IMR-90 (cell line): ENCODE results near the gene PGF. TPM values are rescaled to one million over a fixed set of nuclear protein-coding genes. Genes with fewer than 3 reads are reported as not detected.
A peak's percentile ranks its signal among the peaks of the same experiment; 100 is the strongest.

Source experiments
- ATAC-seq: fragments of 200-7000 bp; cut with Tn5 transposase; 2 replicates; pipeline ENCODE4 v1.9.1; 2020; ENCODE audit warnings: low read depth, mild to moderate bottlenecking, moderate library complexity
- BruUV-seq: library from RNA; stranded (reverse); fragments of 400-500 nt; replicated peaks from 2 replicates; lab custom pipeline; 2021; lab: Mats Ljungman, UMichigan
- CTCF ChIA-PET: fragments of 300-600 bp; formaldehyde crosslinking; extraction: SDS; loops from one replicate; lab custom pipeline; 2021; ENCODE audit warnings: antibody characterized with exemption; lab: Yijun Ruan, JAX
- POLR2A ChIA-PET: fragments of 300-600 bp; sonication (Branson Sonifier 250); formaldehyde crosslinking; loops from one replicate; lab custom pipeline; 2022; ENCODE audit warnings: antibody characterized with exemption; ENCODE audit not compliant: unreplicated experiment; lab: Charles Lee
- DNase-seq: peaks from one replicate; pipeline ENCODE4 v3.0.0; 2013
- H2AFZ ChIP-seq: replicated peaks from 2 replicates; pipeline ENCODE3; 2013; ENCODE audit warnings: low read length, mild to moderate bottlenecking; ENCODE audit not compliant: poor library complexity
- H2AK5ac ChIP-seq: 2 replicates; pipeline ENCODE4 v1.6.1; 2013; ENCODE audit warnings: low read depth, low read length, inconsistent platforms
- H2AK9ac ChIP-seq: replicated peaks from 2 replicates; pipeline ENCODE3; 2013; ENCODE audit warnings: mild to moderate bottlenecking, low read depth, low read length, moderate library complexity; ENCODE audit not compliant: poor library complexity
- H2BK120ac ChIP-seq: 2 replicates; pipeline ENCODE4 v1.6.1; 2013; ENCODE audit warnings: low read depth, low read length, inconsistent platforms
- H2BK15ac ChIP-seq: 3 replicates; pipeline ENCODE4 v1.6.1; 2013; ENCODE audit warnings: low read depth, low read length, inconsistent platforms
- H2BK20ac ChIP-seq: 2 replicates; pipeline ENCODE4 v1.6.1; 2013; ENCODE audit warnings: low read depth, mild to moderate bottlenecking, inconsistent platforms, low read length, moderate library complexity
- H2BK5ac ChIP-seq: 2 replicates; pipeline ENCODE4 v1.6.1; 2013; ENCODE audit warnings: mild to moderate bottlenecking, low read depth, low read length, inconsistent platforms; ENCODE audit not compliant: poor library complexity, severe bottlenecking
- H3K14ac ChIP-seq: replicated peaks from 2 replicates; pipeline ENCODE4 v1.6.1; 2013; ENCODE audit warnings: low read depth, low read length, inconsistent platforms
- H3K18ac ChIP-seq: 2 replicates; pipeline ENCODE4 v1.6.1; 2013; ENCODE audit warnings: low read depth, low read length, control low read depth
- H3K23ac ChIP-seq: 2 replicates; pipeline ENCODE4 v1.6.1; 2013; ENCODE audit warnings: low read depth, low read length, inconsistent platforms
- H3K27ac ChIP-seq: 2 replicates; pipeline ENCODE4 v1.5.1; 2013; ENCODE audit warnings: mild to moderate bottlenecking, control low read depth, low read length; ENCODE audit not compliant: insufficient read depth
- H3K27me3 ChIP-seq: 2 replicates; pipeline ENCODE4 v1.6.1; 2013; ENCODE audit warnings: low read length; ENCODE audit not compliant: control insufficient read depth, insufficient read depth
- H3K36me3 ChIP-seq: 2 replicates; pipeline ENCODE4 v1.6.1; 2013; ENCODE audit warnings: low read length, mixed read lengths; ENCODE audit not compliant: control insufficient read depth, insufficient read depth
- H3K4ac ChIP-seq: 2 replicates; pipeline ENCODE4 v1.6.1; 2013; ENCODE audit warnings: low read depth, low read length, inconsistent platforms
- H3K4me1 ChIP-seq: 2 replicates; pipeline ENCODE4 v1.6.1; 2013; ENCODE audit warnings: low read length, mixed read lengths; ENCODE audit not compliant: control insufficient read depth, insufficient read depth
- H3K4me2 ChIP-seq: 2 replicates; pipeline ENCODE4 v1.6.1; 2013; ENCODE audit warnings: low read depth, mild to moderate bottlenecking, control low read depth, low read length, moderate library complexity
- H3K4me3 ChIP-seq: 2 replicates; pipeline ENCODE4 v1.5.1; 2013; ENCODE audit warnings: low read depth, mild to moderate bottlenecking, control low read depth, low read length, moderate library complexity; ENCODE audit not compliant: insufficient read depth
- H3K56ac ChIP-seq: 2 replicates; pipeline ENCODE4 v1.6.1; 2013; ENCODE audit warnings: low read length, inconsistent platforms; ENCODE audit not compliant: insufficient read depth; ENCODE audit errors: extremely low read depth
- H3K79me1 ChIP-seq, 2 experiments: 2 replicates each; pipeline ENCODE4 v1.6.1; 2013; ENCODE audit warnings: low read length in 2 of 2, inconsistent platforms in 1 of 2, low read depth in 1 of 2
- H3K9ac ChIP-seq: 2 replicates; pipeline ENCODE4 v1.6.1; 2013; ENCODE audit warnings: low read depth, low read length, control low read depth
- H3K9me1 ChIP-seq: 2 replicates; pipeline ENCODE4 v1.6.1; 2013; ENCODE audit warnings: low read length, inconsistent platforms; ENCODE audit not compliant: insufficient read depth
- H3K9me3 ChIP-seq: 2 replicates; pipeline ENCODE4 v1.6.1; 2013; ENCODE audit warnings: low read length; ENCODE audit not compliant: control insufficient read depth, insufficient read depth
- H4K20me1 ChIP-seq: 2 replicates; pipeline ENCODE4 v1.6.1; 2013; ENCODE audit warnings: low read length, inconsistent platforms; ENCODE audit not compliant: insufficient read depth
- H4K5ac ChIP-seq: 2 replicates; pipeline ENCODE4 v1.6.1; 2013; ENCODE audit warnings: mild to moderate bottlenecking, low read depth, low read length, control low read depth
- H4K8ac ChIP-seq, 2 experiments: 2 replicates each; pipeline ENCODE4 v1.6.1; 2013; ENCODE audit warnings: low read depth in 2 of 2, low read length in 2 of 2, control low read depth in 1 of 2, inconsistent platforms in 1 of 2
- H4K91ac ChIP-seq: 2 replicates; pipeline ENCODE4 v1.6.1; 2013; ENCODE audit warnings: low read depth, low read length, inconsistent platforms; ENCODE audit not compliant: insufficient read depth
- BHLHE40 ChIP-seq: fragments of 150-350 bp; IDR thresholded peaks from 2 replicates; pipeline ENCODE4 v1.6.1; 2016; ENCODE audit warnings: mild to moderate bottlenecking, low read depth, low read length
- CEBPB ChIP-seq: IDR thresholded peaks from 2 replicates; pipeline ENCODE4 v1.6.1; 2012; ENCODE audit warnings: low read depth, low read length, improper control_type of control experiment
- CHD1 ChIP-seq: IDR thresholded peaks from 2 replicates; pipeline ENCODE4 v1.6.1; 2012; ENCODE audit warnings: low read depth, low read length, improper control_type of control experiment
- FOS ChIP-seq: fragments of 150-350 bp; IDR thresholded peaks from 2 replicates; pipeline ENCODE4 v1.6.1; 2016; ENCODE audit warnings: low read depth, low read length
- MAFK ChIP-seq: IDR thresholded peaks from 2 replicates; pipeline ENCODE4 v1.6.1; 2012; ENCODE audit warnings: low read depth, low read length, improper control_type of control experiment
- MAZ ChIP-seq: IDR thresholded peaks from 2 replicates; pipeline ENCODE4 v1.6.1; 2012; ENCODE audit warnings: low read depth, mild to moderate bottlenecking, low read length, improper control_type of control experiment, moderate library complexity, borderline replicate concordance
- MXI1 ChIP-seq: IDR thresholded peaks from 2 replicates; pipeline ENCODE4 v1.6.1; 2012; ENCODE audit warnings: low read depth, mild to moderate bottlenecking, low read length, moderate library complexity, borderline replicate concordance
- NFE2L2 ChIP-seq: fragments of 150-350 bp; IDR thresholded peaks from 2 replicates; pipeline ENCODE4 v1.6.1; 2016; ENCODE audit warnings: low read depth, mild to moderate bottlenecking, low read length
- RAD21 ChIP-seq: IDR thresholded peaks from 2 replicates; pipeline ENCODE4 v1.6.1; 2012; ENCODE audit warnings: low read length, improper control_type of control experiment
- RFX5 ChIP-seq: IDR thresholded peaks from 2 replicates; pipeline ENCODE4 v1.8.0; 2012; ENCODE audit warnings: low read depth, mild to moderate bottlenecking, low read length, moderate library complexity
- SMC3 ChIP-seq: fragments of 150-350 bp; IDR thresholded peaks from 2 replicates; pipeline ENCODE4 v1.6.1; 2016; ENCODE audit warnings: low read depth, mild to moderate bottlenecking, antibody characterized with exemption, low read length, moderate library complexity
- WGBS, 2 experiments: methylation state at CpG; one replicate each; pipeline versions ENCODE4 v1.1.5 to v1.1.7; 2013; ENCODE audit warnings: missing lambda C conversion rate in 2 of 2; ENCODE audit not compliant: insufficient read length in 1 of 2; ENCODE audit errors: extremely low coverage in 2 of 2; 5-methylcytosine and 5-hydroxymethylcytosine counted together
- dilution Hi-C: fragments of 300-500 bp; cut with HindIII; formaldehyde crosslinking; loops from one replicate; pipeline ENCODE4 v1.14.3; 2018; ENCODE audit warnings: low sequenced_read_pairs; ENCODE audit not compliant: unreplicated experiment
- in situ Hi-C: fragments of 300-500 bp; cut with MboI; formaldehyde crosslinking; loops from 3 replicates; pipeline ENCODE4 v1.14.3; 2019; ENCODE audit warnings: low sequenced_read_pairs, inconsistent platforms, mixed read lengths
- intact Hi-C: fragments of 100-400 bp; cut with micrococcal nuclease; formaldehyde crosslinking; loops from 2 replicates; pipeline ENCODE4 v1.10.0; 2022
- polyA plus RNA-seq, 3 experiments: library from polyadenylated mRNA; depleted of rRNA; stranded (reverse); fragments of >200 nt; gene quantifications; 2 replicates each; pipeline ENCODE4 v1.2.3, GENCODE V29; 2012; ENCODE audit warnings: low replicate concordance in 1 of 3
- total RNA-seq: library from RNA; depleted of rRNA; stranded (reverse); fragments of >200 nt; gene quantifications from 2 replicates; pipeline ENCODE4 v1.2.3, GENCODE V29; 2012
- TF ChIP-seq, protein P1 (sequence below): conservative IDR thresholded peaks from 2 replicates; pipeline ENCODE4 v1.5.1; 2012; ENCODE audit warnings: mild to moderate bottlenecking, low read depth, low read length, improper control_type of control experiment
- TF ChIP-seq, protein P2 (sequence below): fragments of 150-350 bp; IDR thresholded peaks from 2 replicates; pipeline ENCODE4 v1.6.1; 2016; ENCODE audit warnings: low read depth, mild to moderate bottlenecking, low read length, moderate library complexity, borderline replicate concordance
- TF ChIP-seq, protein P3 (sequence below): fragments of 150-350 bp; IDR thresholded peaks from 2 replicates; pipeline ENCODE4 v1.6.1; 2017; ENCODE audit warnings: mild to moderate bottlenecking, antibody characterized with exemption, low read length, low read depth

Gene PGF
- total and polyA plus RNA-seq, 2 of the 4 experiments (the other 2 are of a cell fraction): 0.36 to 0.39 TPM

DNA sequence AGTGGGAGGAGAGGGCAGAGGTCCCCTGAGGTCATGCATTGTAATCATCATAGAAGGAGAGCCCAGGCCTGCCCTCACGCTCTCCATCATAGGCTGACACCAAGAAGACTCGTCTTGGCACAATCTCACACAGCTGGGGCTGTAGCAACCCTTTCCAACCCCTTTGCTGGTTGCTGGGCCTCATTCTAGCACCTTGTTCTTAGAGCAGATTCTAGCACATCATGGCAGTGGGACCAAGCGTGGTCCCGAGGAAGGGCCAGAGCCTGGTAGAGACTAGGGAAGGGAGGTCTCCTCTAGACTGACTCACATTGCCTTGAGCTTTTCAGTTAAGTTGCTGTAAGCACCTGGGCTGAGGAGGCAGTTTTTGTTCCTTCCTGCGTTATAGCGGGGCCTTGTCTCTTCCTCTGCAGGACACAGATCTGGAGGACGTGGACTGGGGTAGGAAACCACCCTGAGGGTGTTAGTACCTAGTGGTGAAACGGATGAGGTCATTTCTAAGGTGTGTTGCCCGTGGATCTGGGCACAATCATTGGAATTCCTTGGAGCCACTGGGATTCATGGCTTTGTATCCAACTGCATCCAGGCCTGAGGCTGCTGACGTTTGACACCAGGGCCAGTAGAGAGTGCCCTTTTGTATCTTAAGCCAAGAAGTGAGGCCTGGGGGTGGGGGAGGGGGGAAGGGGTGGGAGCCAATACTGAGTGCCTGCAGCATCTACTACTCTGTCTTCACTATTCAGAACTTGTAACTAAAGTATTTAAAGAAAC, 52.3 kb downstream of the PGF start:
- H3K4me3 ChIP-seq: no peak overlapping the region
- no peaks in the 10 kb centered on the region for H3K9me3 ChIP-seq
- no peak for DNase-seq
- BruUV-seq: TSS peak; percentile 91
- no peak for ATAC-seq
- H3K14ac ChIP-seq: no peak overlapping the region
- H2BK120ac ChIP-seq: no peak overlapping the region
- H3K4ac ChIP-seq: no peak overlapping the region
- TF ChIP-seq SMC3 (no peak), MXI1 (no peak), RAD21 (no peak), MAFK (no peak), MAZ (no peak), BHLHE40 (no peak), CHD1 (no peak), FOS (no peak), NFE2L2 (no peak), RFX5 (no peak), CEBPB (no peak)
- TF ChIP-seq, protein P1, sequence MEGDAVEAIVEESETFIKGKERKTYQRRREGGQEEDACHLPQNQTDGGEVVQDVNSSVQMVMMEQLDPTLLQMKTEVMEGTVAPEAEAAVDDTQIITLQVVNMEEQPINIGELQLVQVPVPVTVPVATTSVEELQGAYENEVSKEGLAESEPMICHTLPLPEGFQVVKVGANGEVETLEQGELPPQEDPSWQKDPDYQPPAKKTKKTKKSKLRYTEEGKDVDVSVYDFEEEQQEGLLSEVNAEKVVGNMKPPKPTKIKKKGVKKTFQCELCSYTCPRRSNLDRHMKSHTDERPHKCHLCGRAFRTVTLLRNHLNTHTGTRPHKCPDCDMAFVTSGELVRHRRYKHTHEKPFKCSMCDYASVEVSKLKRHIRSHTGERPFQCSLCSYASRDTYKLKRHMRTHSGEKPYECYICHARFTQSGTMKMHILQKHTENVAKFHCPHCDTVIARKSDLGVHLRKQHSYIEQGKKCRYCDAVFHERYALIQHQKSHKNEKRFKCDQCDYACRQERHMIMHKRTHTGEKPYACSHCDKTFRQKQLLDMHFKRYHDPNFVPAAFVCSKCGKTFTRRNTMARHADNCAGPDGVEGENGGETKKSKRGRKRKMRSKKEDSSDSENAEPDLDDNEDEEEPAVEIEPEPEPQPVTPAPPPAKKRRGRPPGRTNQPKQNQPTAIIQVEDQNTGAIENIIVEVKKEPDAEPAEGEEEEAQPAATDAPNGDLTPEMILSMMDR: no peak
- TF ChIP-seq, protein P2, sequence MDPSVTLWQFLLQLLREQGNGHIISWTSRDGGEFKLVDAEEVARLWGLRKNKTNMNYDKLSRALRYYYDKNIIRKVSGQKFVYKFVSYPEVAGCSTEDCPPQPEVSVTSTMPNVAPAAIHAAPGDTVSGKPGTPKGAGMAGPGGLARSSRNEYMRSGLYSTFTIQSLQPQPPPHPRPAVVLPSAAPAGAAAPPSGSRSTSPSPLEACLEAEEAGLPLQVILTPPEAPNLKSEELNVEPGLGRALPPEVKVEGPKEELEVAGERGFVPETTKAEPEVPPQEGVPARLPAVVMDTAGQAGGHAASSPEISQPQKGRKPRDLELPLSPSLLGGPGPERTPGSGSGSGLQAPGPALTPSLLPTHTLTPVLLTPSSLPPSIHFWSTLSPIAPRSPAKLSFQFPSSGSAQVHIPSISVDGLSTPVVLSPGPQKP: no peak
- TF ChIP-seq, protein P3, sequence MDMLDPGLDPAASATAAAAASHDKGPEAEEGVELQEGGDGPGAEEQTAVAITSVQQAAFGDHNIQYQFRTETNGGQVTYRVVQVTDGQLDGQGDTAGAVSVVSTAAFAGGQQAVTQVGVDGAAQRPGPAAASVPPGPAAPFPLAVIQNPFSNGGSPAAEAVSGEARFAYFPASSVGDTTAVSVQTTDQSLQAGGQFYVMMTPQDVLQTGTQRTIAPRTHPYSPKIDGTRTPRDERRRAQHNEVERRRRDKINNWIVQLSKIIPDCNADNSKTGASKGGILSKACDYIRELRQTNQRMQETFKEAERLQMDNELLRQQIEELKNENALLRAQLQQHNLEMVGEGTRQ: no peak
- no peak overlapping the region for H2BK15ac ChIP-seq
- H3K4me1 ChIP-seq: no peaks in the 10 kb centered on the region; the same call in 1 of the 2 replicates
- H2AK5ac ChIP-seq: no peak overlapping the region
- in situ Hi-C loops (loop anchor here (5.0 kb wide), 1 partner anchor 41 kb away; no protein-coding TSS in a partner anchor), dilution Hi-C loops (no loop called here), intact Hi-C loops (no loop called here)
- H2AFZ ChIP-seq: no peak overlapping the region
- H3K27me3 ChIP-seq: no peaks in the 10 kb centered on the region
- H2BK20ac ChIP-seq: no peak overlapping the region
- no peak overlapping the region for H3K56ac ChIP-seq
- peaks cover 3% of the 10 kb centered on the region; the same call in 1 of the 2 replicates for H3K9me1 ChIP-seq
- peaks cover 8% of the 10 kb centered on the region for H4K20me1 ChIP-seq
- 80% methylated on average over 2 of the region's 10 CpGs; no CpG with 5 or more reads in 1 of the 2 experiments for WGBS, 2 experiments
- H4K8ac ChIP-seq: no peak overlapping the region
- POLR2A ChIA-PET: no interaction called here
- no peak overlapping the region for H4K5ac ChIP-seq
- H3K79me1 ChIP-seq: peaks cover 0 to 6% of the 10 kb centered on the region in 2 experiments; a peak in 3 of 4 replicates
- H3K36me3 ChIP-seq: peaks cover 51% of the 10 kb centered on the region
- no peak overlapping the region for H2AK9ac ChIP-seq
- no peak overlapping the region for H4K91ac ChIP-seq
- CTCF ChIA-PET: no interaction called here
- H3K9ac ChIP-seq: no peak overlapping the region
- H3K4me2 ChIP-seq: no peak overlapping the region
- no peak overlapping the region for H3K23ac ChIP-seq
- H2BK5ac ChIP-seq: no peak overlapping the region
- H3K27ac ChIP-seq: no peak overlapping the region
- H3K18ac ChIP-seq: no peak overlapping the region
